GM06990 (cell line): ENCODE data around the gene TMEM161A.

Source experiments
- DNase-seq: peaks from one replicate; pipeline ENCODE4 v3.0.0-alpha.2; 2011; ENCODE audit not compliant: insufficient read length; ENCODE audit errors: extremely low read depth
- H3K27me3 ChIP-seq: replicated peaks from 2 replicates; pipeline ENCODE4 v1.6.0; 2011; ENCODE audit warnings: low read length; ENCODE audit not compliant: control insufficient read depth, insufficient read depth
- H3K36me3 ChIP-seq: 2 replicates; pipeline ENCODE4 v1.5.1; 2011; ENCODE audit warnings: low read length; ENCODE audit not compliant: control insufficient read depth, insufficient read depth
- H3K4me3 ChIP-seq: replicated peaks from 2 replicates; pipeline ENCODE4 v1.5.1; 2011; ENCODE audit warnings: low read depth, mild to moderate bottlenecking, control low read depth, low read length
- TF ChIP-seq, protein P1 (sequence below): IDR thresholded peaks from 2 replicates; pipeline ENCODE4 v1.5.1; 2011; ENCODE audit warnings: low read length, control low read depth, mild to moderate bottlenecking, inconsistent platforms; ENCODE audit not compliant: insufficient read depth, poor library complexity, severe bottlenecking

TMEM161A gene

DNA sequence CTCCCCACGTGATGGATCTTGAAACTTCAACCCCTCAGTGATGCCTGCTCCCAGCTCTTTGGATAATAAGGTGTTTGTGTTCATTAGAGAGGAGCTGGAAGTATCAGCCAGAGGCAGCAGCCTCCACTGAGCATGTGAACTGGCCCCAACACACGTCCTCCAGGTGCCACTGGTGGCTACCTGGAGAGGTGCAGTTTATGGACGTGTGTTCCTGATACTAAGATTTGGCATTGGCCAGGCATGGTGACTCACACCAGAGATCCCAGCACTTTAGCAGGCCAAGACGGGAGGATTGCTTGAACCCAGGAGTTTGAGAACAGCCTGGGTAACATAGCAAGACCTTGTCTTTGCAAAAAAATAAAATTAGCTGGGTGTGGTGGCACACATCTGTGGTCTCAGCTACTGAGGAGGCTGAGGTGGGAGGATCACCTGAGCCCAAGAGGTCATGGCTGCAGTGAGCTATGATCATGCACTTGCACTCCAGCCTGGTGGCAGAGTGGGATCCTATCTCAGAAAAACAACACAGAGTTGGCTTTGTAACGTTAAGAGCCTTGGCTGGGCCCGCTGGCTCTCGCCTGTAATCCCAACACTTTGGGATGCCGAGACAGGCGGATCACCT is 40.1 kb downstream of the TMEM161A start:
- peaks cover 14% of the 10 kb centered on the region for H3K36me3 ChIP-seq
- TF ChIP-seq, protein P1, sequence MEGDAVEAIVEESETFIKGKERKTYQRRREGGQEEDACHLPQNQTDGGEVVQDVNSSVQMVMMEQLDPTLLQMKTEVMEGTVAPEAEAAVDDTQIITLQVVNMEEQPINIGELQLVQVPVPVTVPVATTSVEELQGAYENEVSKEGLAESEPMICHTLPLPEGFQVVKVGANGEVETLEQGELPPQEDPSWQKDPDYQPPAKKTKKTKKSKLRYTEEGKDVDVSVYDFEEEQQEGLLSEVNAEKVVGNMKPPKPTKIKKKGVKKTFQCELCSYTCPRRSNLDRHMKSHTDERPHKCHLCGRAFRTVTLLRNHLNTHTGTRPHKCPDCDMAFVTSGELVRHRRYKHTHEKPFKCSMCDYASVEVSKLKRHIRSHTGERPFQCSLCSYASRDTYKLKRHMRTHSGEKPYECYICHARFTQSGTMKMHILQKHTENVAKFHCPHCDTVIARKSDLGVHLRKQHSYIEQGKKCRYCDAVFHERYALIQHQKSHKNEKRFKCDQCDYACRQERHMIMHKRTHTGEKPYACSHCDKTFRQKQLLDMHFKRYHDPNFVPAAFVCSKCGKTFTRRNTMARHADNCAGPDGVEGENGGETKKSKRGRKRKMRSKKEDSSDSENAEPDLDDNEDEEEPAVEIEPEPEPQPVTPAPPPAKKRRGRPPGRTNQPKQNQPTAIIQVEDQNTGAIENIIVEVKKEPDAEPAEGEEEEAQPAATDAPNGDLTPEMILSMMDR, result no peak
- no peaks in the 10 kb centered on the region for H3K27me3 ChIP-seq
- no peak for DNase-seq
- H3K4me3 ChIP-seq, result no peak overlapping the region

DNA sequence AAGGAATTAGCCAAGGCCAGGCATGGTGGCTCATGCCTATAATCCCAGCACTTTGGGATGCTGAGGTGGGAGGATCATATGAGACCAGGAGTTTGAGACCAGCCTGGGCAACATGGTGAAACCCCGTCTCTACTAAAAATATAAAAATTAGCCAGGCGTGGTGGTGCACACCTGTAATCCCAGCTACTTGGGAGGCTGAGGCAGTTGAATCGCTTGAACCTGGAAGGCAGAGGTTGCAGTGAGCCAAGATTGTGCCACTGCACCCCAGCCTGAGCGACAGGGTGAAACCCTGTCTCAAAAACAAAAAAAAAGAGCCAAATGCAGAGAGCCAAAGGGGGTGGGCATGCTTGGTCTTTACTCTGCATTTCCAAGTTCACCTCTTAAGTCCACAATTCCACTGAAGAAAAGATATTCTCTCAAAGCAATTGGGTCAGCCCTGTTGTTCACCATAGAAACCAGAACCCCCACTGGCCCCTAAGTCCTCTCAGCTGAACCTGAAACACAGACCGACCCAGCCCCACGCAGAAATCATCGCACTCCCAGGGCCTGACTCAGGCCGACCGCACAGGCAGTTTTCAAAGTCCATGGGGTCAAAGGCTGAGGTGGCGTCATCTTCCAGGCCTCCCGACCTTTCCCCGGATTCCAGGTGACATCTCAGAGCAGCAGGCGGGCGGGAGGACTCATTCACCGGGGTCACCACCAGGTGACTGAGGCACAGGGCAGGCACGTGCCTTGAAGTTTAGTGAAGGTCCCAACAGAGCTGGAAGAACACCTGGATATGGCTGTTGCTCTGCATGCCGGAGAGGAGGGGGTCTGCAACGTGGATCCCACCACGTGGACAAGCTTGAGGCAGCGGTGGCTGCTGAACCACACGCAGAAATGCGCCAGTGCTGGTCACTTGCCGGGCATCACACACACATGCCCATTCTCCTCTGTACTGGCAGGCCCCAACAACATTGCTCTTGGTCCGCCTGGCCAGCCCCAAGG is 41.3 kb downstream of the TMEM161A start:
- TF ChIP-seq, protein P1, result no peak
- H3K36me3 ChIP-seq, result peaks cover 14% of the 10 kb centered on the region
- H3K4me3 ChIP-seq, result no peak overlapping the region
- no peaks in the 10 kb centered on the region for H3K27me3 ChIP-seq
- DNase-seq, result no peak

DNA sequence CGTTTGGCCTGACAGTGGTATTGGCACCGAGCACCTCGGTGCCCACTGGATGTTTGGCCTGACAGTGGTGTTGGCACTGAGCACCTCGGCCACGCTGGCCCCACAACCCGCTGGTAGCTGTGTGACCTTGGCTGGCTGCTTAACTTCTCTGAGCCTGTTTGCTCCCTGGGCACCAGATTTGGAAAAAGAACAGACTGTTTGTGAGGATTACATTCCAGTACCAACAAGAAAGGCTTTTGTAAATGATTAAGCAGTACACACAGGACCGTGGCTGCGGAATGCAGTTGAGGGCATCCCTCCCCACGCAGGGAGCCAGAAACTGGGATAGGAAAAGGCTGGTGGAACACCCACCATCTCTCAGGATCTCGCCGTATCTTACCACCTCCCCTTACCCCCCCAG is 42.6 kb downstream of the TMEM161A start:
- TF ChIP-seq, protein P1, result no peak
- DNase-seq, result no peak

DNA sequence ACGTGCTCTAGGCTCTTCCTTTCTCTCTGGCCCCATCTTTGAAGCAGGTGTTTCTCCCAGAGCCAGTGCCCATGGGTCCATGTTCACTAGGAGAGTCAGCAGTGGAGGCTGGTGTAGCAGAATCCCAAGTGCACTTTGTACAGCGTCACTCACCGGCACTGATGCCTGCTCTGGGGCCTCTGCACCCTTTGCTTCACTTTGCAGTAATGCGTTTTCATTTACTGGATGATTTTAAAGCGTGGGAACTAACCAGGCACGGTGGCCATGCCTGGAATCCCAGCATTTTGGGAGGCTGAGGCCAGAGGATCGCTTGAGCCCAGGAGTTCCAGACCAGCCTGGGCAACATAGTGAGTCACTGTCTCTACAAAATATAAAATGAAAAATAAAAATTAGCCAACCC is 43.8 kb downstream of the TMEM161A start:
- TF ChIP-seq, protein P1, result no peak
- Histone ChIP-seq H3K27me3 (no peaks in the 10 kb centered on the region), H3K4me3 (no peak overlapping the region), H3K36me3 (peaks cover 11% of the 10 kb centered on the region)
- no peak for DNase-seq

More for the DNA sequence above, 42.6 kb downstream of the TMEM161A start:
- Histone ChIP-seq H3K36me3 (peaks cover 11% of the 10 kb centered on the region), H3K27me3 (no peaks in the 10 kb centered on the region), H3K4me3 (no peak overlapping the region)

DNA sequence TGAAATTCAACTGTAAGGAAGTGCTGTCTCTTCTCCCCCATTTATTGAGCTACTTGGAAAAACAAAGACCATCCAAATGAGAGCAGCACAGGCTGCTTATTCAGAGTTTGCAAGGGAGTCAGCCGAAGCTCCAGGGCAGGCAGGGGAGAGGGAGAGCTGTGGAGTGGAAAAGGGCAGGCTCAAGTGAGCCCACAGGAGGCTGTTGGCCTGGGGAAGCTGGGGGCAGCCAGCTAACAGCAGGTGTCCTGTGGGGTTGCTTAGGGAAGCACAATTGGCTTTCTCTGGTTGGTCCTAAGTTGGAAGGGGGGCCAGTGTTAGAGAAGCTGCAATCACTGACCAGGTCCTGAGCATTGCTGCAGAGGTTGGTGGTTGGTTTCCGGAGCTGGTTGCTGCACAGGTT is 50.6 kb downstream of the TMEM161A start:
- peaks cover 3% of the 10 kb centered on the region; the same call in 1 of the 2 replicates for H3K36me3 ChIP-seq
- DNase-seq, result no peak
- H3K4me3 ChIP-seq, result no peak overlapping the region
- TF ChIP-seq, protein P1, result no peak
- no peaks in the 10 kb centered on the region for H3K27me3 ChIP-seq
